ENCODE measurements around the gene NMBR.
"Not testable (repeated sequence)": the region's sequence is repeated elsewhere in the genome, so short reads cannot be mapped to it uniquely, and the experiment has no call there.

Gene NMBR

GRCh38 chr6:142051404-142051803, 95.5 kb downstream of the NMBR start:
- no peak for DNase-seq

GRCh38 chr6:142048593-142048980, 98.3 kb downstream of the NMBR start:
- DNase-seq, result no peak

DNA sequence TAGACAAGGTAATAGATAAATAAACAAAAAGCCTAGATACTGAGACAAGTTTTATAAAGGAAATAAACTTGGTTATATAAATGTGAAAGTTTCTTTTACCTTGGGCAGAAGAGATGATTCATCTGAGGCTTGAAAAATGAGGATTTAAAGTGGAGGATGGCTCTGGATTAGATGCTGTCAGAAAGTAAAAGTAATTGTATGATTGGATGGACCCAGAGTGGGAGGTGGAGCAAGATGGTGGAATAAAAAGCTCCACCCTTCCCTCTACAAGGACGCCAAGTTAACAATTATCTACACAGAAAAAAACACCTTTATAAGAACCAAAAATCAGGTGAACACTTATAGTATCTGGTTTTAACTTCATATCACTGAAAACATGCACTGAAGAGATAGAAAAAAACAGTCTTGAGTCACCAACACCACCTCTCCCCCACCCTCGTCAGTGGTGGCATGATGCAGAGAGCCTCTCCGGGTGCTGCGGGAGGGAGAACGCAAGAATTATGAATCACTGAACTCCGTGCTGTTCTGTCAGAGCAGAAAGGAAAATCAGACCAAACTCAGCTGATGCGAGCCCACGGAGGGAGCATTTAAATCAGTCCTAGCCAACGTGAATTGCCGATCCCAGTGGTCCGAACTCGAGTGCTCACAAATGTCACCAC, 98.9 kb downstream of the NMBR start:
- DNase-seq, result peak; percentile 9

GRCh38 chr6:142045380-142046278, 101.3 kb downstream of the NMBR start:
- DNase-seq, result peak; percentile 59

- DNase-seq, result no peak
These were observed 111.0 kb downstream of the NMBR start for GRCh38 chr6:142035890-142036289.

GRCh38 chr6:142031035-142031434, 115.9 kb downstream of the NMBR start:
- no peak for DNase-seq

- DNase-seq, result peak; percentile 57
These were observed 116.8 kb downstream of the NMBR start for GRCh38 chr6:142030115-142030619.

DNA sequence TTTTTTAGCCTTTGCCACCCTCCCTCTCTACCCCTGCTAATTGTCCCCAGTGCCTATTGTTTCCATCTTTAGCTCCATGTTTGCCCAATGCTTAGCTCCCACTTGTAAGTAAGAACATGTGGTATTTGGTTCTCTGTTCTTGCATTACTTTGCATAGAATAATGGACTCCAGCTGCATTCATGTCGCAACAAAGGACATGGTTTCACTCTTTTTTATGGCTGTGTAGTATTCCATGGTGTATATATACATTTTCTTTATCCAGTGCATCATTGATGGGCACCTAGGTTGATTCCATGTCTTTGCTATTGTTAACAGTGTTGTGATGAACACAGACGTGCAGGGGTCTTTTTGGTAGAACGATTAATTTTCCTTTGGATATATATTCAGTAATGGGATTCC, 118.4 kb downstream of the NMBR start:
- no peak for DNase-seq

DNA sequence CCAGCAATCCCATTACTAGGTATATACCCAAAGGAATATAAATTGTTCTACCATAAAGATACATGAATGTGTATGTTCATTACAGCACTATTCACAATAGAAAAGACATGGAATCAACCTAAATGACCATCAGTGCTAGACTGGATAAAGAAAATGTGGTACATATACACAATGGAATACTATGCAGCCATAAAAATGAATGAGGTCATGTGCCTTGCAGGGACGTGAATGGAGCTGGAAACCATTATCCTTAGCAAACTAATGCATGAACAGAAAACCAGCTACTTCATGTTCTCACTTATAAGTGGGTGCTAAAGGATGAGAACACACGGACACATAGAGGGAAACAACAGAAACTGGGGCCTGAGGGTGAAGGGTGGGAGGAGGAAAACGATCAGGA, 119.1 kb downstream of the NMBR start:
- DNase-seq, result not testable (repeated sequence)

DNA sequence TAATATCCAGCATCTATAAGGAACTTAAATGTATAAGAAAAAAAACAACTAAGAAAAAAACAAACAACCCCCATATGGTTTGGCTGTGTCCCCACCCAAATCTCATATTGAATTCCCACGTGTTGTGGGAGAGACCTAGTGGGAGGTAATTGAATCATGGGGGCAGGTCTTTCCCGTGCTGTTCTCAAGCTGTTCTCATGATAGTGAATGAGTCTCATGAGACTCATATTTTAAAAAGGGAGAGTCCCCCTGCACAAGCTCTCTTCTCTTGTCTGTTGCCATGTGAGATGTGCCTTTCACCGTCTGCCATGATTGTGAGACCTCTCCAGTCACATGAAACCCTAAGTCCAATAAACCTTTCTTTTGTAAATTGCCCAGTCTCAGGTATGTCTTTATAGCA, 119.8 kb downstream of the NMBR start:
- DNase-seq, result no peak

DNA sequence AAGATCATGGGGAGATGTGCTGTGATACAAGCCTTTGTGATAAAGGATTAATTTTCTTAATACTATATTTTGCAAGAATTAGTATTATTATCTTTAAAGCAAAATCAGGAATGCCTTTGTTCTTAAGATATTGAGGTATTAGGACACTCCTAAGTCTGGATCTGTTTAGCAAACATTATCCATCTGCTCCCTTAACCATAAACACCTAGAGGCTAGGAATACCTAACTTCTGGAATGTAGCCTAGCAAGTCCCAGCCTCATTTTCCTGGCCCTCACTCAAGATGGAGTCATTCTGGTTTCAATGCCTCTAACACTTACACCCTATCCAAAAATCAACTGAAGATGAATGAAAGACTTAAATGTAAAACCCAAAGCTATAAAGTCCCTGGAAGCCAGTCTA, 120.5 kb downstream of the NMBR start:
- no peak for DNase-seq

All from fibroblast of skin of right biceps (primary cell).